NCI-H510A treated with DMSO at 0.1 percent for 48 hours (cell line): Measurements from ENCODE around the gene CD19.
"Not testable (repeated sequence)": the region's sequence is repeated elsewhere in the genome, so short reads cannot be mapped to it uniquely, and the experiment has no call there.

Source experiments
- DNase-seq: peaks from one replicate; lab custom pipeline; 2025; lab: John Stamatoyannopoulos, UW

The CD19 gene

GRCh38 chr16:28931801-28932225, at the start of gene CD19:
Gene CD19, plus strand, starts transcription at chr16:28931971. Its CDS starts 30 bp downstream, at chr16:28932001.
- DNase-seq: no peak

GRCh38 chr16:28882551-28883160, 49.1 kb upstream of the CD19 start:
- no peak for DNase-seq

DNA sequence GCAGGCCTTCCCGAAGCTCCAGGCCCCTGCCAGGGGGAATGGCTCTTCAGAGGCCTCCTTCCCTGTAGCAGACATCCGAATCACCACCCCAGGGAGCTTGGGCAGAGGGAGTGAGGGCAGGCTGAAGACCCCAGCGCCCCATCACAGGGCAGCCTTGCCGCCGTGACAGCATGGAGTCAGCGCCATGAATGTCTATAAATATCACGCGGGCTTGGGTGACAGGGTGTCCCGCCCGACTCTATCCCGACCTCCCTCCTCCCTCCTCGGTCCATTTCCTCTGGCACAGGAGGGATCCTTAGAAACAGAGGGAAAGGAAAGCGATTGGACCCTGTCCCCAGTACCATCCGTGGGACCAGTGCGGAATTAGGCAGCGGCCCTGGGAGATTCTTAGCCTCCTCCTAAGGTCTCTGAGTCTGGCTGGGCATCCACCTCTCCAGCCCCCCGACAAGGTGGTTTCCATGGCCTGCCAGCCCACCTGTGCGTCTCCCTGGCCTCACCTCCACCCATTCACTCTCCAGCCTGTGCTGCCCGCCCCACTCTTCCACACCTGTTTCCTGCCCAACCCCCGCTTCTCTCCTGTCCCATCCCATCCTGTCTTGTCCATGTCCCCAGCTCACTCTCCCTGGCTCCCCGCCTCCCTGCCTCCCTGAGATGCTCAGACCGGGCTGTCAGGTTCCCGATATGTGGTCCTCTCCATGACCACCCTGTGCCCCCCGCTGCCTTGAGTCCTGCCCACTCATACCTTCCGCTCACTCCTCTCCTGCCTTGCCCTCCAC, 48.4 kb upstream of the CD19 start:
- peak; percentile 79 for DNase-seq

- DNase-seq: no peak
These were observed 47.7 kb upstream of the CD19 start for GRCh38 chr16:28884045-28884444.

DNA sequence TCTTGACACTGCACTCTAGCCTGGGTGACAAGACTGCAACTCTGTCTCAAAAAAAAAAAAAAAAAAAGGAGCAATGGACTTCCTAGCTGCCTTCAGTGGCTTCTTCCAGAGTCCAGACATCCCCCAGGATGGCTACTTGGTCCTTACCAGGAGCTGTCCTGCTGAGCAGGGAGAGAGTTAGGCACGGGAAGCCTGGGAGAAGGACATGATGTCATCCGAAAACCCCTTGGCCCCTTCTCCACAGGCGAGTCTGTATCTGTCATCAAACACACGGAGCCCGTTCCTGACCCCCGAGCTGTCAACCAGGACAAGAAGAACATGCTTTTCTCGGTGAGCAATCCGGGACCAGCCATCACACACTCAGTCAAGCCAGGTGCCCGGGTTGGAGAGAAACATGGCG, 44.8 kb upstream of the CD19 start:
- DNase-seq: no peak

DNA sequence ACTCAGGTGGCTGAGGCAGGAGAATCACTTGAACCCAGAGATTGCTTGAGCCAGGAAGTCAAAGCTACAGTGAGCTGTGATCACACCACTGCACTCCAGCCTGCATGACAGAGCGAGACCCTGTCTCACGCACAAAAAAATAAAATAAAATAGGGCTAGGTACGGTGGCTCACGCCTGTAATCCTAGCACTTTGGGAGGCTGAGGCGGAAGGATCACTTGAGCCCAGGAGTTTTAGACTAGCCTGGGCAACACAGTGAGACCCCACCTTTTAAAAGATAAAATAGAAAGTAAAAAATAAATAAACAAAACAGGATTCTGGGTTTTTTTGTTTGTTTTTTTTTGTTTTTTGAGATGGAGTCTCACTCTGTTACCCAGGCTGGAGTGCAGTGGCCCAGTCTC, 41.4 kb upstream of the CD19 start:
- DNase-seq: not testable (repeated sequence)

DNA sequence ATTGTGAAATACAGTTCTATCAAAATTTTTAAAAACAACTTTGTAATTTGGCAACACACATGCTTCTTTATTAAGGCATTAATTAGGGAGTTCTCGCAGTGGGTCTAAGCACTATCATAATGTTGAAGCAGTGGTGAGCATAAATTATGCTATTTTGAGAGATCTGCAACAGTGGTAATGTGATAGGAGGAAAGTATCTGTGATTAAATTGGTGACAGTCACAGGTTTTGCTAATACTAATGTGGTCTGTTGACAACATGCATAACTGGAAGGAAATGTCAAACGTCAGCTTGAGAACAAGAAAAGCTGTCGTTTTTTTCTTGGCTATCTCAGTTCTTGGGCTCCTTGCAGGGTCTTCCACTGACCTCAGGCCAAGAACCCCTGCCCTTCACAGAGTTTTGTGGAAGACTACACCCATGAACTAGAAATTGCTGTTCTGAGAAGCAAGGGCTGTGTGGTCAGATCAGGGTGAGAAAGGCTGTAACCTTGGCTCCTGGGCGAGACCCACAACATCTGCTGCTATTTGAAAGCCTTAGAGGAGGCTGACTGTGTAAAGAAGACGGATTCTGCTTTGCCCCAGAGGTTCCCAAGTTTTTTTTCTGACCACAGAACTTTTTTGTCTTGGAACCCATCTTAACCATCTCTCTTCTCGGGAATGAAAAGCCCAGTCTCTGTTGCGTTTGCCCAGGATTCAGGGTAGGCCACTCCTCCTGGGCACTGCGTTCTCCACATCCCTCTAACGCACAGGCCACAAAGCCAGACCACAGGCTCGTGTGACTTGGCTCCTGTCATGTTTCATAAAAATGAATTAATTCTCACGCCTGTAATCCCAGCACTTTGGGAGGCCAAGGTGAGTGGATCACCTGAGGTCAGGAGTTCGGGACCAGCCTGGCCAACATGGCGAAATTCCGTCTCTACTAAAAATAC, 39.5 kb upstream of the CD19 start:
- no peak for DNase-seq

- no peak for DNase-seq
These were observed 38.5 kb upstream of the CD19 start for GRCh38 chr16:28893291-28893690.

DNA sequence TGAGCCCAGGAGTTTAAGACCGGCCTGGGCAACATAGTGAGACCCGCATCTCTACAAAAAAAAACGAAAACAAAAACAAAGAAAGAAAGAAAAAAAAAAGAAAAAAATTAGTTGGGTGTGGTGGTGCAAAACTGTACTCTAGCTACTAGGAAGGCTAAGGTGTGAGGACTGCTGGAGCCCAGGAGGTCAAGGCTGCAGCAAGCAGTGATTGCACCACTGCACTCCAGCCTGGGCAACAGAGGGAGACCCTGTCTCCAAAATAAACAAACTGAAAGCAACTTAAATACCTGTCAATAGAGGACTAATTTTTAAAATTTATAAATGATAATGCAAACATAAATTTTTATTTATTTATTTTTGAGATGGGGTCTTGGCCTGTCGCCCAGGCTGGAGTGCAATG, 36.2 kb upstream of the CD19 start:
- DNase-seq: no peak

DNA sequence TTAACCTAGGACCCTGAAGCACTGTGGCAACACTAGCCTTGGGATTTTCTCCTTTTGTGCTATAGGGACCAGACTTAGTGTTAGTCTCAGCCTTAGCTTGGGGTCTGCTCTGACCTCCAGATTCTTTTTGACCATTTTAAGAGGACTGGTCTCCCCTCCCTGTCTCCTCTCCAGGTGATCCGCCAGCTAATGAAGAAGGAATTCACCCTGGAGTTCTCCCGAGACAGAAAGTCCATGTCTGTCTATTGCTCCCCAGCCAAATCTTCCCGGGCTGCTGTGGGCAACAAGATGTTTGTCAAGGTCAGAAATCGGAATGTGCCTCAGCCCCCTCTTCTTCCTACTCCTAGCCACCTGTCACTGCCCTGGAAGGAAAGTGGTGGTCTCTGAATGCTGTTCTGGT, 33.9 kb upstream of the CD19 start:
- no peak for DNase-seq

DNA sequence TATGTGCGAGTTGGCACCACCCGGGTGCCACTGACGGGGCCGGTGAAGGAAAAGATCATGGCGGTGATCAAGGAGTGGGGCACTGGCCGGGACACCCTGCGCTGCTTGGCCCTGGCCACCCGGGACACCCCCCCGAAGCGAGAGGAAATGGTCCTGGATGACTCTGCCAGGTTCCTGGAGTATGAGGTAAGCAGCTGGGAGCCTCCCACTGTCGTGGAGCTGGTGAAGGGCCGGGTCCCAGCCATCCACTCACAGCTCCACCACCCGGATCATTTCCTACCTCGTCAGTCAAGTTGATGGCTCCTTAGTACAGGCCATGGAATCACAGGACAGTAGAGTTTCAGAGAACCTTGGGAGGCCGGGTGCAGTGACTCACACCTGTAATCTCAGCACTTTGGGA, 33.5 kb upstream of the CD19 start:
- DNase-seq: no peak

DNA sequence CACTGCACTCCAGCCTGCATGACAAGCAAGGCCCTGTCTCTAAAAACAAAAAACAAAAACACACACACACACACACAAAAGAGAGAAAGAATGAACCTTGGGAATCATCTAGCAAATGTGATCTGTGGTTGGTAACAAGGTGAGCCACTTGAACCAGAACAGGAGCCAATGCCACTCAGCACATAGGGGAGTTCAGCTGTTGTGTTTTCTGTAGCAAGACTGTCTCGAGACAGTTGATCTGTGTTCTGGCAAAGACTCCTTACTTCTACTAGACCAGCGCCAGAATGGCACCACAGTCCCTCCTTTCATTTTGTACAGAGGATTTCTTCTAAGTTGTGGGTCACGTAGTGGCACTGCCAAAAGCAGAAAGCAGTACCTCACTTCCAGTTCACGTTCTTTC, 32.8 kb upstream of the CD19 start:
- no peak for DNase-seq

DNA sequence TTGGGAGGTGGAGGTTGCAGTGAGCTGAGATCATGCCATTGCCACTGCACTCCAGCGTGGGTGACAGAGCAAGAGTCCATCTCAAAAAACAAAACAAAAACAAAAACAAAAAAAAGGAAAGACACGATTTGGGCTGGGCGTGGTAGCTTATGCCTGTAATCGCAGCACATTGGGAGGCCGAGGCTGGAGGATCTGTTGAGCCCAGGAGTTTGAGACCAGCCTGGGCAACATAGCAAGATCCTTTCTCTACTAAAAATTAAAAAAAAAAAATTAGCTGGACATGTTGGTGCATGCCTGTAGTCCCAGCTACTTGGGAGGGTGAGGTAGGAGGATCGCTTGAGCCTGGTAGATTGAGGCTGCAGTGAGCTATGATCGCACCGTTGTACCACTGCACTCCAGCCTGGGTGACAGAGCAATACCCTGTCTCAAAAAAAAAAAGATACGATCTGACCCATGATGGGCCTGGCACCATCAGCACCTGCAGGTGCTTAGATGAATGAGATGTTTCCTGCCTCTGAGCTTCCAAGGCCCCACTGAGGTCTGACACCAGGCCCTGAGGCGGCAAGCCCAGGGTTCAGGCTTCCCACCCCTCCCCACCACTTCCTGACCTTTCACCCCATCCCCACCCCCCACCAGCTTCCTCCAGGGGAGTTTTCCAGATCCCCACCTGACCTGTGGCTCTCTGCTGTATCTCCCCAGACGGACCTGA, 31.7 kb upstream of the CD19 start:
- DNase-seq: no peak

DNA sequence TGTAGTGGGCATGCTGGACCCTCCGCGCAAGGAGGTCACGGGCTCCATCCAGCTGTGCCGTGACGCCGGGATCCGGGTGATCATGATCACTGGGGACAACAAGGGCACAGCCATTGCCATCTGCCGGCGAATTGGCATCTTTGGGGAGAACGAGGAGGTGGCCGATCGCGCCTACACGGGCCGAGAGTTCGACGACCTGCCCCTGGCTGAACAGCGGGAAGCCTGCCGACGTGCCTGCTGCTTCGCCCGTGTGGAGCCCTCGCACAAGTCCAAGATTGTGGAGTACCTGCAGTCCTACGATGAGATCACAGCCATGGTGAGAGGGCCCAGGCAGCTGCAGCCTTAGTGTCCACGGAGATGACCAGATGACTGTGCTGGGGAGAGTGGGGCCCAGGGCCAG, 31.2 kb upstream of the CD19 start:
- DNase-seq: no peak

DNA sequence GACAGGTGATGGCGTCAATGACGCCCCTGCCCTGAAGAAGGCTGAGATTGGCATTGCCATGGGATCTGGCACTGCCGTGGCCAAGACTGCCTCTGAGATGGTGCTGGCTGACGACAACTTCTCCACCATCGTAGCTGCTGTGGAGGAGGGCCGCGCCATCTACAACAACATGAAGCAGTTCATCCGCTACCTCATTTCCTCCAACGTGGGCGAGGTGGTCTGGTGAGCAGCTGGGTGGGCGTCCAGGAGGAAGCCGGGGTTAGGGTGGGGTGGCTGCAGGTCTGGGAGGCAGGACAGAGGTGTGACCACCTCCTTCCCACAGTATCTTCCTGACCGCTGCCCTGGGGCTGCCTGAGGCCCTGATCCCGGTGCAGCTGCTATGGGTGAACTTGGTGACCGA, 29.9 kb upstream of the CD19 start:
- no peak for DNase-seq

GRCh38 chr16:28902909-28903308, 28.9 kb upstream of the CD19 start:
- no peak for DNase-seq

- no peak for DNase-seq
These were observed 28.3 kb upstream of the CD19 start for GRCh38 chr16:28903344-28904042.

DNA sequence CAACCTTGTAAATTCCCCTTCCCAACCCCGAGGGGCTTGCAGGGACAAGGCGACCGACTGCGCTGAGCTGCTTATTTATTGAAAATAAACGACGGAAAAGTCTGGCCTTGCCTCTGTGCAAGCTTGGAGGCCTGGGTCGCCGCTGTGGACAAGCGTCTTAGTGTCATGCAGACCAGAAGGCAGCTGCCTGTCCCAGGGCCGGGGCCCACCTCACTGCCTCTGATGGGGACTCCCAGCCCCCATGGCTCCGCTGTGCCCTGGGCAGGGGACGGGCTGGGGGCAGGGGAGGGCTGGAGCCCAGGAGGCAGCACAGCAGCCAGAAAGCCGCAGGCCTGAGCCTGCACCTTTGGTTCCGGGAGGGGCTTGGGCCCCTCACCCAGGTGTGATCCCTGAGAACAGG, 27.4 kb upstream of the CD19 start:
- no peak for DNase-seq

DNA sequence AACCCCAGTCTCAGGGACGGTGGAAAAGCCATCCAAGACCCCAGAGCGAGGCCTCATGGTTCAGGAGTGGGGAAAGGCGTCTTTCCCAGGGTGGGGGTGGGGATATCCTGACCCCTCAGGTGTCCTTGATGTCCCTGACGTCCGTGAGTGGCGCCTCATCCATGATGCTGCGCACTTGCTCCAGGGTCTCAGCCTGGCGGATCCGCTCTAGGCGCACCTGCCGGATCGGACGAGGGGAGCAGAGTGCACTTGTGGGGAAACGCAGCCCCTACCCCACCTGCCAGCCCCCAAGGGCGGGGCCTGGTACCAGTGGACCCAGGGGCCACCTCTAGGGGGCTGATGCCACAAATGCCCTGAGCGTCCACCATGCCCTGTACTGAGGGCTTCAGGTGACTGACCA, 26.9 kb upstream of the CD19 start:
- DNase-seq: no peak

- no peak for DNase-seq
These were observed 26.5 kb upstream of the CD19 start for GRCh38 chr16:28905229-28905754.

DNA sequence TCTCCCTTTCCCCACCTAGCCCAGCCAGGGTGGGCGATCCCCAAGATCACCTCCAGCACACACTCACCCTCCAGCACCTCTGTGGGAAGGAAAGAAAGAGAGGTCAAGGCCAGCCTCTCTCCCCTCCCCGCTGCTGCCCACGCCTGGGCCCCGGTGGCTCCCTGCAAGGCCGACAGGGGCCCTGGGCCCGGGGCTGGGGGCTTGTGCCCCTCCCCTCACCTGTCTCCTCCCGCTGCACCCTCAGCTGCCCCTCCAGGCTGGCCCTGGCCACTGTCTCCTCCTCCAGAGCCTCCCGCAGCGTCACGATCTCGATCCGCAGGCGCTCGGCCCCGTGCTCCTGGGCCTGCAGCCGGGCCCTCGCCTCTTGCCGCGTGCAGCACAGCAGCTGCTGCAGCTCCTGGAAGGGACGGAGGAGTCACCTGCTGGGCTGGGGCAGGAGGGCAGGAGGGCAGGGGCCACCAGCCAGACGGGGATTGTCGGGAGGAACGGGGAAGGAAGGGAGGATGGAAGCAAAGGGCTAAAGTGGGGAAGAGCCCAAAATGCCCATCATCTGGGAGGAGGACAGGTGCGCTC, 25.9 kb upstream of the CD19 start:
- DNase-seq: no peak
